K562 (cell line): Measurements from ENCODE around the gene GBX1. TPM values are rescaled to one million over a fixed set of nuclear protein-coding genes. Genes with fewer than 3 reads are reported as not detected.

Source experiments
- ATAC-seq: fragments of 200-7000 bp; cut with Tn5 transposase; 3 replicates; pipeline ENCODE4 v1.9.1; 2020; ENCODE audit warnings: moderate library complexity
- BruUV-seq: library from RNA; stranded (reverse); fragments of 400-500 nt; replicated peaks from 2 replicates; lab custom pipeline; 2021; lab: Mats Ljungman, UMichigan
- CTCF ChIA-PET: fragments of 300-600 bp; formaldehyde crosslinking; extraction: SDS; loops from one replicate; lab custom pipeline; 2021; ENCODE audit warnings: low intra/inter-chr PET ratio; lab: Yijun Ruan, JAX
- POLR2A ChIA-PET: fragments of 300-600, 350-650 bp; sonication (Branson Sonifier 250); formaldehyde crosslinking; extraction: SDS; loops from one replicate; lab custom pipeline; 2021; ENCODE audit warnings: antibody characterized with exemption, inconsistent platforms; lab: Yijun Ruan, JAX
- DNase-seq, 4 experiments: peaks; one replicate each; pipeline versions ENCODE4 v3.0.0 to v3.0.0-alpha.2; 2011 to 2018; ENCODE audit warnings: low spot score in 3 of 4, mixed read lengths in 3 of 4; ENCODE audit errors: extremely low read depth in 1 of 4
- FAIRE-seq: peaks from 2 replicates; lab custom pipeline; 2011; peaks lifted over from hg19 to GRCh38; lab: Jason Lieb, UNC
- H2AFZ ChIP-seq: 2 replicates; pipeline ENCODE4 v1.6.0; 2011; ENCODE audit warnings: low read depth, low read length, control low read depth, inconsistent platforms
- H3K27ac ChIP-seq: fragments of 200-600 bp; 3 replicates; pipeline ENCODE4 v1.8.0; 2011; ENCODE audit warnings: low read depth, mild to moderate bottlenecking, control low read depth, inconsistent platforms, low read length, moderate library complexity, mixed read lengths; ENCODE audit errors: extremely low read depth
- H3K27me3 ChIP-seq, 2 experiments: fragments of 300-600 bp in 1 of 2; 2 replicates in 1 of 2; 3 replicates in 1 of 2; pipeline versions ENCODE4 v1.6.0 to v1.8.0; 2011; ENCODE audit warnings: inconsistent platforms in 2 of 2, low read length in 2 of 2, mild to moderate bottlenecking in 1 of 2, mixed read lengths in 1 of 2, moderate library complexity in 1 of 2; ENCODE audit not compliant: control insufficient read depth in 2 of 2, insufficient read depth in 2 of 2
- H3K36me3 ChIP-seq: fragments of 300-600 bp; 3 replicates; pipeline ENCODE4 v1.8.0; 2011; ENCODE audit warnings: mild to moderate bottlenecking, low read length, inconsistent platforms; ENCODE audit not compliant: control insufficient read depth, insufficient read depth
- H3K4me1 ChIP-seq, 2 experiments: fragments of 200-600 bp in 1 of 2; replicated peaks in 1 of 2; 2 replicates in 1 of 2; 3 replicates in 1 of 2; pipeline versions ENCODE4 v1.5.1 to v1.8.0; 2011; ENCODE audit warnings: inconsistent platforms in 2 of 2, low read length in 2 of 2, mild to moderate bottlenecking in 1 of 2, mixed read lengths in 1 of 2, moderate library complexity in 1 of 2; ENCODE audit not compliant: control insufficient read depth in 2 of 2, insufficient read depth in 2 of 2
- H3K4me2 ChIP-seq: 2 replicates; pipeline ENCODE4 v1.6.1; 2011; ENCODE audit warnings: low read length, control low read depth, inconsistent platforms, mixed read lengths; ENCODE audit not compliant: insufficient read depth
- H3K4me3 ChIP-seq: fragments of 200-600 bp; sonication (generic), shearing (Covaris generic); 2 replicates; pipeline ENCODE4 v1.5.1; 2016; ENCODE audit warnings: control low read depth, inconsistent platforms
- H3K79me2 ChIP-seq: fragments of 200-600 bp; 3 replicates; pipeline ENCODE4 v1.8.0; 2011; ENCODE audit warnings: low read length, inconsistent platforms; ENCODE audit not compliant: control insufficient read depth, insufficient read depth
- H3K9ac ChIP-seq, 2 experiments: 2 replicates each; pipeline versions ENCODE4 v1.6.0 to v1.6.1; 2011; ENCODE audit warnings: low read depth in 2 of 2, low read length in 2 of 2, control low read depth in 1 of 2, inconsistent platforms in 1 of 2, mild to moderate bottlenecking in 1 of 2, mixed read lengths in 1 of 2; ENCODE audit not compliant: insufficient read depth in 1 of 2
- H3K9me1 ChIP-seq: one replicate; pipeline ENCODE4 v1.6.0; 2011; ENCODE audit warnings: inconsistent platforms, mild to moderate bottlenecking, low read length, moderate library complexity; ENCODE audit not compliant: control insufficient read depth, insufficient read depth
- H3K9me3 ChIP-seq: replicated peaks from 2 replicates; pipeline ENCODE4 v1.5.1; 2011; ENCODE audit warnings: low read depth, low read length, inconsistent platforms; ENCODE audit not compliant: control insufficient read depth, insufficient read depth
- H4K20me1 ChIP-seq: replicated peaks from 2 replicates; pipeline ENCODE4 v1.6.1; 2011; ENCODE audit warnings: low read length, inconsistent platforms, mixed read lengths; ENCODE audit not compliant: control insufficient read depth, insufficient read depth
- ARID2 ChIP-seq: fragments of 450-650 bp; IDR thresholded peaks from 2 replicates; pipeline ENCODE4 v1.6.1; 2017; ENCODE audit warnings: antibody characterized with exemption, mild to moderate bottlenecking
- BRCA1 ChIP-seq, 2 experiments: fragments of 450-650 bp in 1 of 2; sonication (generic) in 1 of 2; formaldehyde crosslinking in 1 of 2; IDR thresholded peaks; 2 replicates each; pipeline versions ENCODE4 v1.5.0 to v1.6.1; 2017 to 2020; ENCODE audit warnings: mild to moderate bottlenecking in 1 of 2, missing genetic modification reagents in 1 of 2
- EGR1 ChIP-seq: fragments of 450-650 bp; conservative IDR thresholded peaks from 2 replicates; pipeline ENCODE4 v1.6.1; 2017; ENCODE audit warnings: mild to moderate bottlenecking
- EP300 ChIP-seq: IDR thresholded peaks from 2 replicates; pipeline ENCODE4 v1.6.1; 2012; ENCODE audit warnings: low read length, improper control_type of control experiment
- FIP1L1 ChIP-seq: fragments of 200-400 bp; formaldehyde crosslinking; IDR thresholded peaks from 2 replicates; pipeline ENCODE4 v1.6.1; 2018; ENCODE audit warnings: mild to moderate bottlenecking, low read depth, low read length; ENCODE audit not compliant: poor library complexity, severe bottlenecking
- MTF1 ChIP-seq: fragments of 250-450 bp; sonication (Bioruptor Pico); IDR thresholded peaks from 2 replicates; pipeline ENCODE4 v1.9.0; 2021; ENCODE audit warnings: moderate library complexity, mild to moderate bottlenecking, inconsistent platforms, borderline replicate concordance
- NR2F6 ChIP-seq: fragments of 450-650 bp; formaldehyde crosslinking; IDR thresholded peaks from 2 replicates; pipeline ENCODE4 v1.4.0; 2020; ENCODE audit warnings: mild to moderate bottlenecking
- PHTF2 ChIP-seq: fragments of 250-450 bp; sonication (Bioruptor Pico); IDR thresholded peaks from 2 replicates; pipeline ENCODE4 v1.5.0; 2021; ENCODE audit warnings: mild to moderate bottlenecking
- POLR2G ChIP-seq: fragments of 200-400 bp; formaldehyde crosslinking; IDR thresholded peaks from 2 replicates; pipeline ENCODE4 v1.6.1; 2017; ENCODE audit warnings: low read depth, mild to moderate bottlenecking, antibody characterized with exemption, low read length, moderate library complexity
- RBM22 ChIP-seq: fragments of 200-400 bp; formaldehyde crosslinking; IDR thresholded peaks from 2 replicates; pipeline ENCODE4 v1.6.1; 2018; ENCODE audit warnings: low read length, low read depth; ENCODE audit not compliant: poor library complexity, severe bottlenecking
- WGBS: fragments of 100-300 bp; shearing (Covaris generic); methylation state at CpG from one replicate; pipeline ENCODE4 v1.1.6; 2016; ENCODE audit warnings: low coverage, mixed read lengths; ENCODE audit not compliant: insufficient coverage; ENCODE audit errors: missing lambda C conversion rate; 5-methylcytosine and 5-hydroxymethylcytosine counted together
- in situ Hi-C: fragments of 300-500 bp; cut with MboI; formaldehyde crosslinking; loops from 4 replicates; pipeline ENCODE4 v1.15.0; 2018; ENCODE audit warnings: inconsistent platforms, mixed read lengths
- intact Hi-C: fragments of 100-400 bp; cut with micrococcal nuclease; formaldehyde crosslinking; loops from 2 replicates; pipeline ENCODE4 v1.14.2; 2022
- polyA plus RNA-seq, 8 experiments: library from polyadenylated mRNA; depleted of rRNA in 4 of 8; stranded (reverse) in 5 of 8; unstranded in 3 of 8; fragments of >200 nt; fragmentation: Nextera tagmentation in 2 of 8; fragmentation: Illumina TruSeq in 1 of 8; extraction: Ambion mirVana in 2 of 8; extraction: Trizol in 1 of 8; gene quantifications; 2 replicates each; pipeline versions ENCODE4 v1.2.1 to v1.2.3, GENCODE V29; 2011 to 2014; ENCODE audit warnings: inconsistent platforms in 1 of 8, missing spikeins in 1 of 8
- total RNA-seq, 7 experiments: library from RNA; depleted of rRNA in 6 of 7; stranded (reverse); fragments of >200 nt in 6 of 7; fragmentation: Illumina TruSeq in 2 of 7; extraction: Trizol in 2 of 7; gene quantifications; 2 replicates each; pipeline versions ENCODE4 v1.2.1 to v1.2.3, GENCODE V29; 2011 to 2021; ENCODE audit warnings: low replicate concordance in 1 of 7
- TF ChIP-seq, protein P1 (sequence below): fragments of 450-650 bp; formaldehyde crosslinking; IDR thresholded peaks from 2 replicates; pipeline ENCODE4 v1.4.0; 2022; ENCODE audit warnings: mild to moderate bottlenecking, moderate library complexity
- TF ChIP-seq, protein P2 (sequence below): fragments of 450-650 bp; conservative IDR thresholded peaks from 2 replicates; pipeline ENCODE4 v1.6.1; 2016; ENCODE audit warnings: missing genetic modification characterization, low read depth, mild to moderate bottlenecking, missing compliant biosample characterization, moderate library complexity
- TF ChIP-seq, protein P3 (sequence below): sonication (generic); formaldehyde crosslinking; IDR thresholded peaks from 2 replicates; pipeline ENCODE4 v1.8.1; 2023; ENCODE audit warnings: mild to moderate bottlenecking, missing genetic modification reagents
- TF ChIP-seq, protein P4 (sequence below): sonication (generic); IDR thresholded peaks from 2 replicates; pipeline ENCODE4 v1.6.1; 2016
- TF ChIP-seq, protein P5 (sequence below): fragments of 450-650 bp; IDR thresholded peaks from 2 replicates; pipeline ENCODE4 v1.6.1; 2016

The GBX1 gene
- total and polyA plus RNA-seq, 9 of the 15 experiments (the other 6 are each of a cell fraction or from before 2014, with no cell fraction given) = not detected

DNA sequence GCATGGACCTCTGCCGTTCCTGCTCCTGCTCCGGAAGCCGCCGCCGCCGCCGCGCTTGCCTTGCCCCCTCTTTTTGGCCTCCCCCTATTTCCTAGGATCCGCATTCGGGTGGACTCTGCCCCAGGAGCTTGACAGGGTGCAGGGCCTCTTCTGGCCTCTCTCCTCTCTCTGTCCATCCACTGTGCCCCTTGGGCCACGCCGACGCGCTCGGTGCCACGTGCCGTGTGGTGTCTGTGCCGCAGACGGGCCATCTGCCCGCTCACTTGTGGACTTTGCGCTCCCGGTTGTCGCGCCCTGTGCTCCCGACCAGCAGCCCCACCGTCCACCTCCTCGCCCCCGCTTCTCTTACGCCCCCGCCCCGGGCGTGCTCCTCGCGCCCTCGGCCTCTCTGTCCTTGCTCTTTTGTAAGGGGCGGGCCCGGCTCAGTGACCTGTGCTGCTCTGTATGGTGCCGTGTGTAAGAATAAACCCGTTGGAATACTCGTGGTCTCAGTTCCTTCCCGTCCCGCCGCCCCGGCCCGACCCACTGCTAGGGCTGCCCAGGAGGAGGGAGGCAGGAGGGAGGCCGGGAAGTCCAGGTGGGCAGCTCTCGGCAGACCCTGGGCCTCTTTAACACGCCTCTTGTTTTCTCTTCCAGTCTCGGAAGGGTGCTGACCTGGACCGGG, 44.2 kb downstream of the GBX1 start:
- CTCF ChIA-PET = interaction anchor here (0.6 to 4.4 kb wide), 9 partner anchors 11 to 326 kb away, joined by 3 to 74 read pairs (median 6); partner anchors contain the start of gene GBX1
- H3K9me3 ChIP-seq = no peaks in the 10 kb centered on the region
- intact Hi-C loops (no loop called here), in situ Hi-C loops (no loop called here)
- H3K4me3 ChIP-seq = no peak overlapping the region
- ATAC-seq (peak; percentile 10), FAIRE-seq (no peak), DNase-seq (no peak)
- H3K9ac ChIP-seq = 0 out of 4 replicates have a peak overlapping the region, but pooled peaks of 1 of the 2 experiments have one; percentile 1
- no peak overlapping the region for H3K4me2 ChIP-seq
- H3K4me1 ChIP-seq = peaks cover 0 to 49% of the 10 kb centered on the region in 2 experiments; a peak in 1 of 5 replicates
- 90% methylated on average over 48 of the region's 50 CpGs for WGBS
- BruUV-seq = no TSS peak
- POLR2A ChIA-PET = interaction anchor here (0.9 to 1.2 kb wide), 5 partner anchors 9 to 121 kb away, joined by 3 to 7 read pairs (median 4); no protein-coding TSS in a partner anchor
- H3K9me1 ChIP-seq = peaks cover 5% of the 10 kb centered on the region
- H3K79me2 ChIP-seq = peaks cover 10% of the 10 kb centered on the region; the same call in 2 of the 3 replicates
- H3K27me3 ChIP-seq = no peaks in the 10 kb centered on the region; a peak in 1 of 5 replicates
- no peak overlapping the region for H3K27ac ChIP-seq
- peaks cover 95% of the 10 kb centered on the region for H3K36me3 ChIP-seq
- H4K20me1 ChIP-seq = peaks cover 15% of the 10 kb centered on the region
- H2AFZ ChIP-seq = no peak overlapping the region
- TF ChIP-seq, protein P1, sequence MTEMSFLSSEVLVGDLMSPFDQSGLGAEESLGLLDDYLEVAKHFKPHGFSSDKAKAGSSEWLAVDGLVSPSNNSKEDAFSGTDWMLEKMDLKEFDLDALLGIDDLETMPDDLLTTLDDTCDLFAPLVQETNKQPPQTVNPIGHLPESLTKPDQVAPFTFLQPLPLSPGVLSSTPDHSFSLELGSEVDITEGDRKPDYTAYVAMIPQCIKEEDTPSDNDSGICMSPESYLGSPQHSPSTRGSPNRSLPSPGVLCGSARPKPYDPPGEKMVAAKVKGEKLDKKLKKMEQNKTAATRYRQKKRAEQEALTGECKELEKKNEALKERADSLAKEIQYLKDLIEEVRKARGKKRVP = no peak
- TF ChIP-seq FIP1L1 (peak; percentile 50), NR2F6 (CRISPR knock-in tag) (0 out of 2 replicates have a peak, but pooled peaks have one; percentile 42), MTF1 (CRISPR knock-in tag) (0 out of 2 replicates have a peak, but pooled peaks have one; percentile 26), POLR2G (peak; percentile 63), EP300 (no peak), PHTF2 (no peak), BRCA1 (IDR thresholded peaks at IDR 0.05) (no peak), BRCA1 (CRISPR knock-in tag; IDR thresholded peaks at IDR 0.05) (0 out of 2 replicates have a peak, but pooled peaks have one; percentile 56), ARID2 (no peak), RBM22 (peak; percentile 12), EGR1 (peak; percentile 51; the same call in 1 of the 2 replicates)
- TF ChIP-seq, protein P2, sequence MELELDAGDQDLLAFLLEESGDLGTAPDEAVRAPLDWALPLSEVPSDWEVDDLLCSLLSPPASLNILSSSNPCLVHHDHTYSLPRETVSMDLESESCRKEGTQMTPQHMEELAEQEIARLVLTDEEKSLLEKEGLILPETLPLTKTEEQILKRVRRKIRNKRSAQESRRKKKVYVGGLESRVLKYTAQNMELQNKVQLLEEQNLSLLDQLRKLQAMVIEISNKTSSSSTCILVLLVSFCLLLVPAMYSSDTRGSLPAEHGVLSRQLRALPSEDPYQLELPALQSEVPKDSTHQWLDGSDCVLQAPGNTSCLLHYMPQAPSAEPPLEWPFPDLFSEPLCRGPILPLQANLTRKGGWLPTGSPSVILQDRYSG (tag) = no peak
- TF ChIP-seq, protein P3, sequence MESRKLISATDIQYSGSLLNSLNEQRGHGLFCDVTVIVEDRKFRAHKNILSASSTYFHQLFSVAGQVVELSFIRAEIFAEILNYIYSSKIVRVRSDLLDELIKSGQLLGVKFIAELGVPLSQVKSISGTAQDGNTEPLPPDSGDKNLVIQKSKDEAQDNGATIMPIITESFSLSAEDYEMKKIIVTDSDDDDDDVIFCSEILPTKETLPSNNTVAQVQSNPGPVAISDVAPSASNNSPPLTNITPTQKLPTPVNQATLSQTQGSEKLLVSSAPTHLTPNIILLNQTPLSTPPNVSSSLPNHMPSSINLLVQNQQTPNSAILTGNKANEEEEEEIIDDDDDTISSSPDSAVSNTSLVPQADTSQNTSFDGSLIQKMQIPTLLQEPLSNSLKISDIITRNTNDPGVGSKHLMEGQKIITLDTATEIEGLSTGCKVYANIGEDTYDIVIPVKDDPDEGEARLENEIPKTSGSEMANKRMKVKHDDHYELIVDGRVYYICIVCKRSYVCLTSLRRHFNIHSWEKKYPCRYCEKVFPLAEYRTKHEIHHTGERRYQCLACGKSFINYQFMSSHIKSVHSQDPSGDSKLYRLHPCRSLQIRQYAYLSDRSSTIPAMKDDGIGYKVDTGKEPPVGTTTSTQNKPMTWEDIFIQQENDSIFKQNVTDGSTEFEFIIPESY = peak; percentile 21; the same call in 1 of the 2 replicates
- TF ChIP-seq, protein P4, sequence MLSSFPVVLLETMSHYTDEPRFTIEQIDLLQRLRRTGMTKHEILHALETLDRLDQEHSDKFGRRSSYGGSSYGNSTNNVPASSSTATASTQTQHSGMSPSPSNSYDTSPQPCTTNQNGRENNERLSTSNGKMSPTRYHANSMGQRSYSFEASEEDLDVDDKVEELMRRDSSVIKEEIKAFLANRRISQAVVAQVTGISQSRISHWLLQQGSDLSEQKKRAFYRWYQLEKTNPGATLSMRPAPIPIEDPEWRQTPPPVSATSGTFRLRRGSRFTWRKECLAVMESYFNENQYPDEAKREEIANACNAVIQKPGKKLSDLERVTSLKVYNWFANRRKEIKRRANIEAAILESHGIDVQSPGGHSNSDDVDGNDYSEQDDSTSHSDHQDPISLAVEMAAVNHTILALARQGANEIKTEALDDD = no peak
- TF ChIP-seq, protein P5, sequence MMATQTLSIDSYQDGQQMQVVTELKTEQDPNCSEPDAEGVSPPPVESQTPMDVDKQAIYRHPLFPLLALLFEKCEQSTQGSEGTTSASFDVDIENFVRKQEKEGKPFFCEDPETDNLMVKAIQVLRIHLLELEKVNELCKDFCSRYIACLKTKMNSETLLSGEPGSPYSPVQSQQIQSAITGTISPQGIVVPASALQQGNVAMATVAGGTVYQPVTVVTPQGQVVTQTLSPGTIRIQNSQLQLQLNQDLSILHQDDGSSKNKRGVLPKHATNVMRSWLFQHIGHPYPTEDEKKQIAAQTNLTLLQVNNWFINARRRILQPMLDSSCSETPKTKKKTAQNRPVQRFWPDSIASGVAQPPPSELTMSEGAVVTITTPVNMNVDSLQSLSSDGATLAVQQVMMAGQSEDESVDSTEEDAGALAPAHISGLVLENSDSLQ = no peak
